ENCODE results near the gene FAS.
"Not testable (repeated sequence)": the region's sequence is repeated elsewhere in the genome, so short reads cannot be mapped to it uniquely, and the experiment has no call there.

Gene FAS

GRCh38 chr10:88994019-88994418, 3.4 kb downstream of the FAS start:
- DNase-seq: no peak

- DNase-seq: no peak
These were observed 4.7 kb downstream of the FAS start for GRCh38 chr10:88995156-88995876.

GRCh38 chr10:88996927-88997326, 6.3 kb downstream of the FAS start:
- DNase-seq: no peak

GRCh38 chr10:88999625-89000024, 9.0 kb downstream of the FAS start:
- DNase-seq: no peak

GRCh38 chr10:89001024-89001728, 10.6 kb downstream of the FAS start:
- DNase-seq: no peak

- DNase-seq: no peak
These were observed 11.1 kb downstream of the FAS start for GRCh38 chr10:89001729-89002072.

- no peak for DNase-seq
These were observed 11.8 kb downstream of the FAS start for GRCh38 chr10:89002226-89002978.

- no peak for DNase-seq
These were observed 12.7 kb downstream of the FAS start for GRCh38 chr10:89003344-89003743.

GRCh38 chr10:89007129-89007893, 16.7 kb downstream of the FAS start:
- DNase-seq: no peak

GRCh38 chr10:89018700-89019346, 28.2 kb downstream of the FAS start:
- not testable (repeated sequence) for DNase-seq

GRCh38 chr10:89019569-89020327, 29.1 kb downstream of the FAS start:
- no peak for DNase-seq

- DNase-seq: not testable (repeated sequence)
These were observed 30.9 kb downstream of the FAS start for GRCh38 chr10:89021526-89021925.

- DNase-seq: no peak
These were observed 32.1 kb downstream of the FAS start for GRCh38 chr10:89022734-89023133.

- DNase-seq: no peak
These were observed 34.9 kb downstream of the FAS start for GRCh38 chr10:89025453-89025852.

- no peak for DNase-seq
These were observed 38.6 kb downstream of the FAS start for GRCh38 chr10:89029181-89029580.

- peak; percentile 51 for DNase-seq
These were observed 39.3 kb downstream of the FAS start for GRCh38 chr10:89029785-89030437.

- no peak for DNase-seq
These were observed 40.2 kb downstream of the FAS start for GRCh38 chr10:89030791-89031190.

- DNase-seq: no peak
These were observed 41.7 kb downstream of the FAS start for GRCh38 chr10:89032141-89032891.

- no peak for DNase-seq
These were observed 44.9 kb downstream of the FAS start for GRCh38 chr10:89035461-89035860.

- DNase-seq: no peak
These were observed 46.5 kb downstream of the FAS start for GRCh38 chr10:89037096-89037495.
